Stimulated activated CD8-positive, alpha-beta memory T cell treated with anti-CD3 and anti-CD28 coated beads, Interleukin-12 subunit alpha, Interleukin-12 subunit beta, amount 100 ng/mL, for 1 hour (primary cell): Measurements from ENCODE around the gene NANOS2.

Experiments used
- DNase-seq: peaks from one replicate; pipeline ENCODE4 v3.0.0-alpha.2; 2020; ENCODE audit warnings: low read depth

NANOS2 gene

DNA sequence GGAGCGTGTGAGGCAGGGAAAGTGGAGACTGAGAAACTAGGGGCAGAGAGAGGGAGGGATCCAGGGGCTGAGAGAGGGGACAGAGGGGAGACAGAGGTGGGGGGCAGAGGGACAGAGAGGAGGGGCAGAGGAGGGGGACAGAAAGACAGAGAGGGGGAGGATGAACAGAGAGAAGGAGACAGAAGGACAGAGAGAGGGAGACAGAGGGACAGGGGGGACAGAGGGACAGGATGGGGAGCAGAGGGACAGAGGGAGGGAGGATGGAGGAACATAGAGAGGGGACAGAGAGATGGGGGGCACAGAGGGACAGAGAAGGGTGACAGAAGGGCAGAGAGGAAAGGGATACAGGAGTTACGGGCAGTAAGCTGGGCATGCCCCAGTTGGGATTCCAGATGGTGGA lies 14.7 kb upstream of the NANOS2 start:
- DNase-seq, result no peak

DNA sequence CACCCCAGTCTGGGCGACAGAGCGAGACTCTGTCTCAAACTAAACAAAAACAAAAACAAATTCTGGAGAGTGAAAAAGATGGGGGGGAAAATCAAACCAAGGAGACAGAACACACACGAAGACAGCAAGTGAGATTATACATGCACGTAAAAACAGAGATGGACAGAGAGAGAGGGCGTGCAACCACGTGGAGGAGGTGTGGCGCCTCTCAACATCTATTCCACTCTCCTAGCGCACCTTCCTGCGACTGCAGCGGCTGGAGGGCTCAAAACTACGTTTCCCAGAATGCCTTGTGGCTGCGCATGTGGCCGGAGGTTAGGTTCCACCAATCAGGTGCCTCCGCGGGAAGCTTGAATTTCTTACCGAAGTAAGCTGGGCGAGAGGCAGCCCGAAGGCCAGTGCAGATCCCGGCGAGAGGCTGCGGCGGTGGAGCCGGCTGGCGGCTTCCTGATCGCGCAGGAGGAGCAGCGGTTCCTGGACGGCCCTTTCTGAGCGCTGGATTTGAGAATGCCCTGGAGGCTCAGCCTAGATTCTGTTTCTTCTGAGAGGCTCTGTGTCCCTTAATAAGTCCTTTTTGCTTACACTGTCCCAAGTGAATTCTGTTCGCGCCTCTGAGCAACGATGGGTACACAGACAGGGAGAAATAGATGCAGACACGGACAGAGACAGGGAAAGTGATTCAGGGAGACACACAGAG lies 13.1 kb upstream of the NANOS2 start:
- DNase-seq, result peak; percentile 72

DNA sequence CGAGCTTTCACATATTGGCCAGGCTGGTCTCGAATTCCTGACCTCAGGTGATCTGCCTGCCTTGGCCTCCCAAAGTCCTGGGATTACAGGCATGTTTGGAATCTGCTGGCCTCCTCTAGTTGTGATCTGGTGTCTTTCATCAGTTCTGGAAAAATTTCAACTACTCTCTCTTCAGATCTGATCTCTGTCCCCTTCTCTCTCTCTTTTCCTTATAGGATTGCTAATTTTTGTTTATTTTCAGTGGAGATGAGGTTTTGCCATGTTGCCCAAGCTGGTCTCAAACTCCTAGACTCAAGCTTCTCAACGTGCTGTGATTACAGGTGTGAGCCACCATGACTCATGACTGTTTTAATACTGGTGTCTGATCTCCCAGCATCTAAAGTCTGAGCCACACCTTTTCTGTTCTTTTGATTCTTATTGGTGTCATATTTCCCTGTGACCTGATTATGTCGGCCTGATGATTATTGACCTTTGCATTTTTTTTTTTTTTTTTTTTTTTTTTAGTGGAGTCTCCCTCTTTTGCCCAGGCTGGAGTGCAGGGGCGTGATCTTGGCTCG lies 10.4 kb upstream of the NANOS2 start:
- DNase-seq, result no peak

- no peak for DNase-seq
Measured at GRCh38 chr19:45922281-45922680, 7.7 kb upstream of the NANOS2 start.

DNA sequence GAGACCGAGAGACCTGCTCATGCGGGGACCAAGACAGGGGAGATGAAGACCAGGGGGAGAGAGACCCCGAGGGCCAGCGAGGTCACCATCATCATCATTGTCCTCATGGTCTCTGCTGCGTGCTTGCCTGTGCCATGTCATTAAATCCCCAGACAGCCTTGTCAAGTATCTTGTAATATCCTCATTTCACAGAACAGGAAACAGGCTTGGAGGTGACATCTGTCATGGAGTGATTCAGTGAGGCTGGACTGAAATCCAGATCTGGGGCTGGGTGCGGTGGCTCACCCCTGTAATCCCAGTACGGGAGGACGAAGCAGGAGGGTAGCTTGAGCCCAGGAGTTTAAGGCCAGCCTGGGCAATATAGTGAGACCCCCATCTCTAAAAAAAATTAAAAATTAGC lies 5.9 kb upstream of the NANOS2 start:
- DNase-seq, result no peak

DNA sequence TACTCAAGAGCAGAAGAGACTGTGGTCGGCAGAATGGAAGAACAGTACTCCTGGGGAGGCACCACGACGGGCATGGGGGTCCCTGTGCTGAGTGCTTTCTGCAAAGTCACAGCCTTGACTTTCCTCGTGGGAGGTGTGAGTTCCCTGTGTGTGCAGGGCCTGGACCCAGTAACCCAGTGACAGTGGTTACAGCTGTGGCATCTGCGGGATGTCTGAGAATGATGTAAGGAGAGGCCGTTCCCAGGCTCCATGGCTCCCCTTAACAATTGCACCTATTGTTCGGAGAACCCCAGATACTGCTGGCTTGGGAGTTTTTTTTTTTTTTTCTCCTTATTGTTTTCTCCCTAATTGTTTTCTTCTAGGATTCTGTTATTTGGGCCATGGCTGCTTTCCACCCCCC lies 5.1 kb upstream of the NANOS2 start:
- no peak for DNase-seq

DNA sequence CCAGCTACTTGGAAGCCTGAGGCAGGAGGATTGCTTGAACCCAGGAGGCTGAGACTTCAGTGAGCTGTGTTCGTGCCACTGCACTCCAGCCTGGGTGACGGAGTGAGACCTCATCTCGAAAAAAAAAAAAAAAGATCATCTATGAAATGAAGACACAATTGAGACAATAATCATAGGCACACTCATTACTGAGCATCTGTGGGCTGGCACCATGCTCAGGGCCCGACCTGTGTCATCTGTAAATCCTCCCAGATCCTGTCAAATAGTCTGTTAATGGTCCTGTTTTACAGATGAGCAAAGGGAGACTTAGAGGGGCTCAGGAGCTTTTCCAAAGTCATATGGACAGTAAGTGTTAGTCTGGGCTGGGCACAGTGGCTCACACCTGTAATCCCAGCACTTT lies 4.1 kb upstream of the NANOS2 start:
- no peak for DNase-seq

DNA sequence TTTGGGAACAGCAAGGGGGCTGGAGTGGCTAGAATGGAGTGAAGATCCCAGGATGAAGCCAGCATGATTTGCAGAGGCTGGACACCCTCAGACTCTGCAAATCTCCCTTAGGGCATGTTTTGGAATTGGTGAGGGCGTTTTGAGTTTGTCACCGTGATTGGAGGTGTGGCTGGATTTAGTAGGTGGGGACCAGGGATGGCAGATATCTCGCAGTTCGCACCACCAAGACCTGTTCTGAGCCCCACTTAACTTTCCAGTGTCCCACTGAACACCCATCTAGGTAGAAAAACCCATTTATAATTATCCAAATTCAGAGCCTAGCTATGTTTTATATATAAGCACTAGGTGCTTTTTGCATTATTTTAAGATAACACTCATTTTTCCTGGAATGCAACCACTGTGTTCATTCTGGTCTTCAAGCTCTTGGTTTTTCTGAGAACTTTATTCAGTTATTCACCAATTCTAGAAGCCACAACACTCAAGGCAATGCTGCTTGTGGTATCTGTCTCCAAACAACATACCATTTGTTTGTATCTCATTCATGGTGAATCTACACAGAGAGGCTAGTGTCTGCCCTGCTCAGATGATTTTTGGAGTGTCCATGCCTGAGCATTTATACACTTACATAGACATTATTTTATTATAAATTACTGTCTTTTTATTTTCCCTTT lies 3.0 kb upstream of the NANOS2 start:
- no peak for DNase-seq

- no peak for DNase-seq
Measured at GRCh38 chr19:45911291-45911690, 3.3 kb downstream of the NANOS2 start.

DNA sequence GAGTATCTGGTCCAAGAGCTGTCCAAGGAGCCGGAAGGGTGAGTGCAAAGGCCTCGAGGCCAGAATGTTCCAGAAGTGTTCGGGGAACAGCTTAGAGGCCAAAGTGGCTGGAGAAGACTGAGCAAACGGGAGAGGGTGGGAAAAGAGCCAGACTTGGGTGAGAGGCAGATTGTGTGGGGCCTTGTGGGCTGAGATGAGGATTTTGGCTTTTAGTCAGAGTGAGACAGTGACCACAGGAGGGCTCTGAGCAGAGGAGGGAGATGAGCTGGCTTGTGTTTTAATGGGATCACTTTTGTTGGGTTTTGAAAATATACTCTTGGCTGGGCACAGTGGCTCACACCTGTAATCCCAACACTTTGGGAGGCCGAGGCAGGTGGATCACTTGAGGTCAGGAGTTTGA lies 5.6 kb downstream of the NANOS2 start:
- no peak for DNase-seq

- no peak for DNase-seq
Measured at GRCh38 chr19:45906221-45906620, 8.4 kb downstream of the NANOS2 start.

GRCh38 chr19:45905011-45905410 lies 9.6 kb downstream of the NANOS2 start:
- no peak for DNase-seq

GRCh38 chr19:45902651-45903625 lies 11.6 kb downstream of the NANOS2 start:
- peak; percentile 99 for DNase-seq

- no peak for DNase-seq
Measured at GRCh38 chr19:45901912-45902650, 12.5 kb downstream of the NANOS2 start, which contains the start of gene MYPOP. MYPOP (minus strand) TSS chr19:45902613; CDS start chr19:45901773, 840 bp downstream.

DNA sequence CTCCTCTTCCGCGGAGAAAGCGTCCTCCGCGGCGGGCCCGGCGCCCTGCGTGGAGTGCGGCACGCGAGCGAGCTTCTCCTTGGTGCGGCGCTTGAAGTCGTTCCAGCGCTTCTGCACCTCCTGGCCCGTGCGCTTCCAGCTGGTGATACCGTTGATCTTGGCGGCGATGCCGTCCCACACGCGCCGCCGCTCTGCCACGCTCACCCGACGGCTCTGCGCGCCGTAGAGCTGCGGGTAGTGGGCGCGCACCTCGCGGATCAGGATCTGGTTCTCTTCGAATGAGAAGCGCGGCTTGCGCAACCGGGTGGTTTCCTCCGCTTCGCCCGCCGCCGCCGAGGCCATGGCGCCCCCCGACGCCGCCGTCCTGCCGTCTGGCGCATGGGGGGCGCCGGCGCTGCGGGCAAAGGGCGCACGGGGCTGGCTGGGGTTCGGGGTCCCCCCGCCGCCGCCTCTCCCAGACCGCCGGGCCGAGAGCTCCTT lies 13.1 kb downstream of the NANOS2 start:
- no peak for DNase-seq

- no peak for DNase-seq
Measured at GRCh38 chr19:45900738-45901431, 13.7 kb downstream of the NANOS2 start.

DNA sequence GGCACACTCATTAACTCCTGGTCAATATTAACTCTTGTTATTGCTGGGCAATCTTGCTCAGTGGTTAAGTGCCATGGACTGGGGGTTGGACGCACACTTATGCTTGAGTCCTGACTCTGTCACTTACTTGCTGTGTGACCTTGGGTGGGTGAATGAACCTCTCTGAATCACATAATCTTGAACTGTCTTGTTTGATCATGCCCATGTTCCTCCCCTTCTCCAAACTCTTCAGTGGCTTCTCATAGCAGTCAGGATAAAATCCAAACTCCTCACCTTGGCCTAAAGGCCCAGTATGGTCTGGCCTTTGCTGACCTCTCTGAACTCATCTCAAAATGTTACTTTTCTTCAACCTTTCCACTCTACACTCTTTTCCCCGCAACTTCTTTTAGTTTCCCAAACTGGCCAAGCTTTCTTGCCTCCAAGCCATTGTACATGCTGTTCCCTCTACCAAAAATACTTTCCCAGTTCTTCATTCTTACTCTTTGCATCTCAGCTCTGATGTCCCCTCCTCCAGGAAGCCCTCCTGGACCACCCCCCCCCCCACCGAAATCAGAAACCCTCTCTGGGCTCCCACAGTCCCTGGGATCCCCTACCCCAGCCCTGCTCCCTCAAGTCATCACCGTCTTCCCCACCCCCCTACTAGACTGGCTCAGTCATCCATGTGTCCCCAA lies 14.5 kb downstream of the NANOS2 start:
- no peak for DNase-seq

DNA sequence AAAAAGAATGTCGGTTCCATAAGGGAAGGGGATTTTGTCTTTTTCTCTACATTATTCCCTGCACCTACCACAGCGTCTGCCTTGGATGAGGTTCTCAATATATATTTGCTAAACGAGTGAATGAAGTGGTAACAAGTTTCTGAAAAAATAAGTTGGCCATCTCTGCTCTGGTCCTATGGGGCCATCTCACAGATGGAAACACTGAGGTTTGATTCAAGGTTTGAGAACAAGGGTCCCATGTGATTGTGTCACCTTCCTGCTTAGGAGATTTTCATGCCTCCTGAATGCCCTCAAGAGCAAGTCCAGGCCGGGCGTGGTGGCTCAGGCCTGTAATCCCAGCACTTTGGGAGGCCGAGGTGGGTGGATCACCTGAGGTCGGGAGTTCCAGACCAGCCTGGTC lies 15.3 kb downstream of the NANOS2 start:
- DNase-seq, result no peak

GRCh38 chr19:45897261-45897812 lies 17.2 kb downstream of the NANOS2 start:
- DNase-seq, result no peak
